Measurements from ENCODE around the gene PPM1K. TPM values are rescaled to one million over a fixed set of nuclear protein-coding genes. Genes with fewer than 3 reads are reported as not detected.

Gene PPM1K
- total RNA-seq, 1 experiment from 2014 or later = 4.2 TPM

DNA sequence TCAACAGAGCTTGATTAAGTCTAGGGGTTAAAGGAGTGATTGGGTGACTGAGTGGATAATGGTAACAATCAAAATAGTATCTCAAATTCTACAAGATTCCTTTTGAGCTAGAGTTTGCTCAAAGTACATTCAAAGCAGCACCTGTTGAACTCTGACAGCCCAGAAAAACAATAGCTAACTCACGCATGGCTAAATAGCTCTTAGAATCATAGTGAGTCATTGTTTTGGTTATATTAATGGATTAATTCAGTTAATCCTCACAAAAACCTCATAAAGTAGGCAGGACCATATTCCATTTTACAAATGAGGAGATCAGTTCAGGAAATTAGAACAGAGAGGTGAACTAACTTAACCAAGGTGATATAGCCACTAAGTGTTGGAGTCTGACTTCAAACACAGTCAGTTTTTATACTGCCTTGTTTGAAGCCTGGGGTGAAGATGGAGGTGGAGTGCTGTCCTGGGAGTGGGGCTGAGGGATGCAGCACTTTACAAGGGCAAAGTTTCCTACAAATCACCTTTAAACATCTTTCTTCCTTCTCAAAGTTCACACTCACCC is 35.9 kb upstream of the PPM1K start (continued):
- TF ChIP-seq, protein P1, sequence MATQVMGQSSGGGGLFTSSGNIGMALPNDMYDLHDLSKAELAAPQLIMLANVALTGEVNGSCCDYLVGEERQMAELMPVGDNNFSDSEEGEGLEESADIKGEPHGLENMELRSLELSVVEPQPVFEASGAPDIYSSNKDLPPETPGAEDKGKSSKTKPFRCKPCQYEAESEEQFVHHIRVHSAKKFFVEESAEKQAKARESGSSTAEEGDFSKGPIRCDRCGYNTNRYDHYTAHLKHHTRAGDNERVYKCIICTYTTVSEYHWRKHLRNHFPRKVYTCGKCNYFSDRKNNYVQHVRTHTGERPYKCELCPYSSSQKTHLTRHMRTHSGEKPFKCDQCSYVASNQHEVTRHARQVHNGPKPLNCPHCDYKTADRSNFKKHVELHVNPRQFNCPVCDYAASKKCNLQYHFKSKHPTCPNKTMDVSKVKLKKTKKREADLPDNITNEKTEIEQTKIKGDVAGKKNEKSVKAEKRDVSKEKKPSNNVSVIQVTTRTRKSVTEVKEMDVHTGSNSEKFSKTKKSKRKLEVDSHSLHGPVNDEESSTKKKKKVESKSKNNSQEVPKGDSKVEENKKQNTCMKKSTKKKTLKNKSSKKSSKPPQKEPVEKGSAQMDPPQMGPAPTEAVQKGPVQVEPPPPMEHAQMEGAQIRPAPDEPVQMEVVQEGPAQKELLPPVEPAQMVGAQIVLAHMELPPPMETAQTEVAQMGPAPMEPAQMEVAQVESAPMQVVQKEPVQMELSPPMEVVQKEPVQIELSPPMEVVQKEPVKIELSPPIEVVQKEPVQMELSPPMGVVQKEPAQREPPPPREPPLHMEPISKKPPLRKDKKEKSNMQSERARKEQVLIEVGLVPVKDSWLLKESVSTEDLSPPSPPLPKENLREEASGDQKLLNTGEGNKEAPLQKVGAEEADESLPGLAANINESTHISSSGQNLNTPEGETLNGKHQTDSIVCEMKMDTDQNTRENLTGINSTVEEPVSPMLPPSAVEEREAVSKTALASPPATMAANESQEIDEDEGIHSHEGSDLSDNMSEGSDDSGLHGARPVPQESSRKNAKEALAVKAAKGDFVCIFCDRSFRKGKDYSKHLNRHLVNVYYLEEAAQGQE (IDR thresholded peaks at IDR 0.05; ENCODE audit: low read depth) = no peak
- TF ChIP-seq JUND (IDR thresholded peaks at IDR 0.05) = no peak

- no peak for TF ChIP-seq SRF (IDR thresholded peaks at IDR 0.05; ENCODE audit: low read depth)
- Histone ChIP-seq H3K9me2 (ENCODE audit: insufficient read depth) (no peaks in the 10 kb centered on the region), H3K9me3 (ENCODE audit: control insufficient read depth in 1 of 2, insufficient read depth in 1 of 2, low read depth in 1 of 2, low read length in 2 of 2) (no peaks in the 10 kb centered on the region), H3K4me2 (ENCODE audit: low read length) (no peak overlapping the region), H2AFZ (ENCODE audit: low read depth, low read length, poor library complexity, severe bottlenecking) (no peak overlapping the region), H3K4me1 (ENCODE audit: control insufficient read depth in 1 of 2, insufficient read depth in 2 of 2, low read length in 2 of 2) (no peaks in the 10 kb centered on the region), H3K9ac (ENCODE audit: low read length) (no peak overlapping the region), H3K79me2 (ENCODE audit: insufficient read depth, low read length) (no peaks in the 10 kb centered on the region), H3K4me3 (replicated peaks in 1 of 2; ENCODE audit: low read depth in 1 of 2, low read length in 2 of 2) (no peak overlapping the region), H4K20me1 (ENCODE audit: insufficient read depth) (no peaks in the 10 kb centered on the region), H3K36me3 (ENCODE audit: control insufficient read depth in 1 of 2, insufficient read depth in 2 of 2, low read length in 2 of 2) (no peaks in the 10 kb centered on the region), H3K27me3 (ENCODE audit: insufficient read depth, low read length) (no peaks in the 10 kb centered on the region), H3K27ac (ENCODE audit: low read depth, low read length) (no peak overlapping the region)
- no peak for ATAC-seq
- ChIA-PET POLR2A (no interaction called here), RAD21 (ENCODE audit: low non-redundant PET in 1 of 2, low total read pairs in 2 of 2, uncharacterized antibody in 2 of 2, unreplicated experiment in 2 of 2) (no interaction called here), CTCF (no interaction called here)
- no TSS peak for BruUV-seq (replicated peaks)
- intact Hi-C loops (cut with micrococcal nuclease) = no loop called here
- DNase-seq (ENCODE audit: low read depth, low spot score) = no peak
These were observed 34.5 kb upstream of the PPM1K start for GRCh38 chr4:88318751-88319350.

All from HCT116 (cell line).